K562 (cell line): ENCODE results near the gene FAM24A. TPM values are rescaled to one million over a fixed set of nuclear protein-coding genes. Genes with fewer than 3 reads are reported as not detected.

ENCODE experiments used
- BCL6 ChIP-seq: fragments of 250-450 bp; sonication (Bioruptor Pico); IDR thresholded peaks from 2 replicates; pipeline ENCODE4 v1.4.0; 2020
- BHLHE40 ChIP-seq: IDR thresholded peaks from 2 replicates; pipeline ENCODE4 v1.6.1; 2011; ENCODE audit warnings: low read length, improper control_type of control experiment
- C11orf30 ChIP-seq: fragments of 450-650 bp; IDR thresholded peaks from 2 replicates; pipeline ENCODE4 v1.6.1; 2016; ENCODE audit warnings: low read depth, mild to moderate bottlenecking
- CBX3 ChIP-seq, 2 experiments: IDR thresholded peaks; 1 replicate in 1 of 2; 2 replicates in 1 of 2; pipeline ENCODE4 v1.6.1; 2012; ENCODE audit warnings: inconsistent platforms in 2 of 2, low read length in 2 of 2, borderline replicate concordance in 1 of 2, control low read depth in 1 of 2
- CHAMP1 ChIP-seq: fragments of 450-650 bp; IDR thresholded peaks from 2 replicates; pipeline ENCODE4 v1.6.1; 2016; ENCODE audit warnings: mild to moderate bottlenecking
- CREM ChIP-seq: IDR thresholded peaks from 2 replicates; pipeline ENCODE4 v1.6.1; 2014; ENCODE audit warnings: antibody characterized with exemption, low read depth
- ETV1 ChIP-seq: fragments of 450-650 bp; conservative IDR thresholded peaks from 2 replicates; pipeline ENCODE4 v1.6.1; 2016; ENCODE audit warnings: missing genetic modification characterization, control low read depth, low read depth, missing compliant biosample characterization
- FOXM1 ChIP-seq, 2 experiments: fragments of 450-650 bp in 1 of 2; sonication (generic) in 1 of 2; formaldehyde crosslinking in 1 of 2; IDR thresholded peaks; 2 replicates each; pipeline versions ENCODE4 v1.6.1 to v1.9.0; 2017 to 2022; ENCODE audit warnings: low read depth in 2 of 2, mild to moderate bottlenecking in 2 of 2, missing genetic modification reagents in 1 of 2, moderate library complexity in 1 of 2
- IRF9 ChIP-seq: fragments of 450-650 bp; IDR thresholded peaks from 2 replicates; pipeline ENCODE4 v1.6.1; 2016; ENCODE audit warnings: missing biosample characterization, missing genetic modification characterization
- LEF1 ChIP-seq: fragments of 450-650 bp; IDR thresholded peaks from 2 replicates; pipeline ENCODE4 v1.6.1; 2016; ENCODE audit warnings: mild to moderate bottlenecking
- MTA2 ChIP-seq: fragments of 450-650 bp; IDR thresholded peaks from 2 replicates; pipeline ENCODE4 v1.6.1; 2016; ENCODE audit warnings: low read depth
- PTBP1 ChIP-seq: fragments of 200-400 bp; formaldehyde crosslinking; IDR thresholded peaks from 2 replicates; pipeline ENCODE4 v1.6.1; 2017; ENCODE audit warnings: low read depth, low read length
- STAT5A ChIP-seq: IDR thresholded peaks from 2 replicates; pipeline ENCODE4 v1.6.1; 2012; ENCODE audit warnings: low read length, inconsistent platforms, borderline replicate concordance
- TCF3 ChIP-seq: sonication (generic); formaldehyde crosslinking; IDR thresholded peaks from 2 replicates; pipeline ENCODE4 v1.4.0; 2020; ENCODE audit warnings: mild to moderate bottlenecking, missing genetic modification reagents
- ZBTB11 ChIP-seq, 3 experiments: fragments of 200-800 bp in 1 of 3; fragments of 250-450 bp in 1 of 3; fragments of 450-650 bp in 1 of 3; sonication (Bioruptor Pico) in 1 of 3; sonication (Bioruptor generic) in 1 of 3; formaldehyde crosslinking in 1 of 3; IDR thresholded peaks; 2 replicates each; pipeline versions ENCODE4 v1.6.1 to v1.8.0; 2016 to 2022; ENCODE audit warnings: mild to moderate bottlenecking in 2 of 3, missing genetic modification characterization in 2 of 3, missing compliant biosample characterization in 1 of 3, moderate library complexity in 1 of 3
- ZBTB17 ChIP-seq: fragments of 450-650 bp; formaldehyde crosslinking; IDR thresholded peaks from 2 replicates; pipeline ENCODE4 v1.4.0; 2020; ENCODE audit warnings: mild to moderate bottlenecking
- polyA plus RNA-seq, 8 experiments: library from polyadenylated mRNA; depleted of rRNA in 4 of 8; stranded (reverse) in 5 of 8; unstranded in 3 of 8; fragments of >200 nt; fragmentation: Nextera tagmentation in 2 of 8; fragmentation: Illumina TruSeq in 1 of 8; extraction: Ambion mirVana in 2 of 8; extraction: Trizol in 1 of 8; gene quantifications; 2 replicates each; pipeline versions ENCODE4 v1.2.1 to v1.2.3, GENCODE V29; 2011 to 2014; ENCODE audit warnings: inconsistent platforms in 1 of 8, missing spikeins in 1 of 8
- total RNA-seq, 7 experiments: library from RNA; depleted of rRNA in 6 of 7; stranded (reverse); fragments of >200 nt in 6 of 7; fragmentation: Illumina TruSeq in 2 of 7; extraction: Trizol in 2 of 7; gene quantifications; 2 replicates each; pipeline versions ENCODE4 v1.2.1 to v1.2.3, GENCODE V29; 2011 to 2021; ENCODE audit warnings: low replicate concordance in 1 of 7

FAM24A gene
- total and polyA plus RNA-seq, 9 of the 15 experiments (the other 6 are each of a cell fraction or from before 2014, with no cell fraction given), result not detected

- TF ChIP-seq IRF9 (tag) (no peak), LEF1 (peak; percentile 87), STAT5A (peak; percentile 65; the same call in 1 of the 2 replicates), C11orf30 (peak; percentile 75), TCF3 (peak; percentile 83), ZBTB17 (CRISPR knock-in tag) (no peak), CHAMP1 (no peak), FOXM1 (IDR thresholded peaks at IDR 0.05; ENCODE audit: low read depth) (peak; percentile 67), FOXM1 (CRISPR knock-in tag; IDR thresholded peaks at IDR 0.05; ENCODE audit: low read depth) (no peak), MTA2 (peak; percentile 59), ETV1 (0 out of 2 replicates have a peak, but pooled peaks have one; percentile 31), BHLHE40 (no peak), PTBP1 (no peak), ZBTB11 (CRISPR knock-in tag; IDR thresholded peaks at IDR 0.05) (peak in 1 of 3 experiments; percentile 70; a peak in 2 of 6 replicates), CBX3 (IDR thresholded peaks at IDR 0.05; ENCODE audit: borderline replicate concordance in 1 of 2, low read length in 2 of 2) (0 out of 3 replicates have a peak, but pooled peaks of 1 of the 2 experiments have one; percentile 15), CREM (0 out of 2 replicates have a peak, but pooled peaks have one; percentile 25), BCL6 (CRISPR knock-in tag) (no peak)
Observed at GRCh38 chr10:122931088-122931906, 20.9 kb downstream of the FAM24A start (continued).
